ENCODE data around the gene TRIM9. TPM values are rescaled to one million over a fixed set of nuclear protein-coding genes. Genes with fewer than 3 reads are reported as not detected.

The TRIM9 gene
- total and polyA plus RNA-seq, 2 experiments from 2014 or later = 4.4 to 6.2 TPM

GRCh38 chr14:51004801-51005526 is 89.9 kb downstream of the TRIM9 start:
- Mint-ChIP-seq H3K27me3 (ENCODE audit: insufficient read depth, low read depth, poor library complexity) (no peaks in the 10 kb centered on the region), H3K4me1 (no peaks in the 10 kb centered on the region; the same call in 2 of the 3 replicates)

More at GRCh38 chr14:51004801-51005526, 89.9 kb downstream of the TRIM9 start:
- Histone ChIP-seq H3K4me1 (ENCODE audit: insufficient read depth) (no peaks in the 10 kb centered on the region), H2AFZ (no peak overlapping the region), H4K20me1 (replicated peaks; ENCODE audit: insufficient read depth) (no peaks in the 10 kb centered on the region), H3K9me2 (ENCODE audit: insufficient read depth) (no peaks in the 10 kb centered on the region), H3F3A (replicated peaks; ENCODE audit: low read depth) (no peaks in the 10 kb centered on the region), H3K4me3 (no peak overlapping the region), H3K36me3 (ENCODE audit: insufficient read depth) (no peaks in the 10 kb centered on the region), H3K4me2 (no peak overlapping the region), H3K27ac (ENCODE audit: low read depth) (no peak overlapping the region), H3K27me3 (ENCODE audit: insufficient read depth) (no peaks in the 10 kb centered on the region), H3K79me2 (replicated peaks; ENCODE audit: insufficient read depth) (no peaks in the 10 kb centered on the region)
- H3K4me3 Mint-ChIP-seq = no peak overlapping the region
- DNase-seq (ENCODE audit: low spot score) (no peak), ATAC-seq (no peak)
- TF ChIP-seq EZH2phosphoT487 (IDR thresholded peaks at IDR 0.05; ENCODE audit: unreplicated experiment) = no peak
- no peak for TF ChIP-seq ZNF331 (CRISPR knock-in tag; IDR thresholded peaks at IDR 0.05; ENCODE audit: low read depth)
- TF ChIP-seq, protein P1, sequence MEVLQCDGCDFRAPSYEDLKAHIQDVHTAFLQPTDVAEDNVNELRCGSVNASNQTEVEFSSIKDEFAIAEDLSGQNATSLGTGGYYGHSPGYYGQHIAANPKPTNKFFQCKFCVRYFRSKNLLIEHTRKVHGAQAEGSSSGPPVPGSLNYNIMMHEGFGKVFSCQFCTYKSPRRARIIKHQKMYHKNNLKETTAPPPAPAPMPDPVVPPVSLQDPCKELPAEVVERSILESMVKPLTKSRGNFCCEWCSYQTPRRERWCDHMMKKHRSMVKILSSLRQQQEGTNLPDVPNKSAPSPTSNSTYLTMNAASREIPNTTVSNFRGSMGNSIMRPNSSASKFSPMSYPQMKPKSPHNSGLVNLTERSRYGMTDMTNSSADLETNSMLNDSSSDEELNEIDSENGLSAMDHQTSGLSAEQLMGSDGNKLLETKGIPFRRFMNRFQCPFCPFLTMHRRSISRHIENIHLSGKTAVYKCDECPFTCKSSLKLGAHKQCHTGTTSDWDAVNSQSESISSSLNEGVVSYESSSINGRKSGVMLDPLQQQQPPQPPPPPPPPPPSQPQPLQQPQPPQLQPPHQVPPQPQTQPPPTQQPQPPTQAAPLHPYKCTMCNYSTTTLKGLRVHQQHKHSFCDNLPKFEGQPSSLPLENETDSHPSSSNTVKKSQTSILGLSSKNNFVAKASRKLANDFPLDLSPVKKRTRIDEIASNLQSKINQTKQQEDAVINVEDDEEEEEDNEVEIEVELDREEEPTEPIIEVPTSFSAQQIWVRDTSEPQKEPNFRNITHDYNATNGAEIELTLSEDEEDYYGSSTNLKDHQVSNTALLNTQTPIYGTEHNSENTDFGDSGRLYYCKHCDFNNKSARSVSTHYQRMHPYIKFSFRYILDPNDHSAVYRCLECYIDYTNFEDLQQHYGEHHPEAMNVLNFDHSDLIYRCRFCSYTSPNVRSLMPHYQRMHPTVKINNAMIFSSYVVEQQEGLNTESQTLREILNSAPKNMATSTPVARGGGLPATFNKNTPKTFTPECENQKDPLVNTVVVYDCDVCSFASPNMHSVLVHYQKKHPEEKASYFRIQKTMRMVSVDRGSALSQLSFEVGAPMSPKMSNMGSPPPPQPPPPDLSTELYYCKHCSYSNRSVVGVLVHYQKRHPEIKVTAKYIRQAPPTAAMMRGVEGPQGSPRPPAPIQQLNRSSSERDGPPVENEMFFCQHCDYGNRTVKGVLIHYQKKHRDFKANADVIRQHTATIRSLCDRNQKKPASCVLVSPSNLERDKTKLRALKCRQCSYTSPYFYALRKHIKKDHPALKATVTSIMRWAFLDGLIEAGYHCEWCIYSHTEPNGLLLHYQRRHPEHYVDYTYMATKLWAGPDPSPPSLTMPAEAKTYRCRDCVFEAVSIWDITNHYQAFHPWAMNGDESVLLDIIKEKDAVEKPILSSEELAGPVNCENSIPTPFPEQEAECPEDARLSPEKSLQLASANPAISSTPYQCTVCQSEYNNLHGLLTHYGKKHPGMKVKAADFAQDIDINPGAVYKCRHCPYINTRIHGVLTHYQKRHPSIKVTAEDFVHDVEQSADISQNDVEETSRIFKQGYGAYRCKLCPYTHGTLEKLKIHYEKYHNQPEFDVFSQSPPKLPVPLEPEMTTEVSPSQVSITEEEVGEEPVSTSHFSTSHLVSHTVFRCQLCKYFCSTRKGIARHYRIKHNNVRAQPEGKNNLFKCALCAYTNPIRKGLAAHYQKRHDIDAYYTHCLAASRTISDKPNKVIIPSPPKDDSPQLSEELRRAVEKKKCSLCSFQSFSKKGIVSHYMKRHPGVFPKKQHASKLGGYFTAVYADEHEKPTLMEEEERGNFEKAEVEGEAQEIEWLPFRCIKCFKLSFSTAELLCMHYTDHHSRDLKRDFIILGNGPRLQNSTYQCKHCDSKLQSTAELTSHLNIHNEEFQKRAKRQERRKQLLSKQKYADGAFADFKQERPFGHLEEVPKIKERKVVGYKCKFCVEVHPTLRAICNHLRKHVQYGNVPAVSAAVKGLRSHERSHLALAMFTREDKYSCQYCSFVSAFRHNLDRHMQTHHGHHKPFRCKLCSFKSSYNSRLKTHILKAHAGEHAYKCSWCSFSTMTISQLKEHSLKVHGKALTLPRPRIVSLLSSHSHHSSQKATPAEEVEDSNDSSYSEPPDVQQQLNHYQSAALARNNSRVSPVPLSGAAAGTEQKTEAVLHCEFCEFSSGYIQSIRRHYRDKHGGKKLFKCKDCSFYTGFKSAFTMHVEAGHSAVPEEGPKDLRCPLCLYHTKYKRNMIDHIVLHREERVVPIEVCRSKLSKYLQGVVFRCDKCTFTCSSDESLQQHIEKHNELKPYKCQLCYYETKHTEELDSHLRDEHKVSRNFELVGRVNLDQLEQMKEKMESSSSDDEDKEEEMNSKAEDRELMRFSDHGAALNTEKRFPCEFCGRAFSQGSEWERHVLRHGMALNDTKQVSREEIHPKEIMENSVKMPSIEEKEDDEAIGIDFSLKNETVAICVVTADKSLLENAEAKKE (CRISPR knock-in tag; IDR thresholded peaks at IDR 0.05) = no peak
- no peak for TF ChIP-seq ETS1 (IDR thresholded peaks at IDR 0.05)
- TF ChIP-seq POLR2AphosphoS5 (IDR thresholded peaks at IDR 0.05; ENCODE audit: low read depth) = no peak
- TF ChIP-seq CTCF (conservative IDR thresholded peaks at IDR 0.05; ENCODE audit: low read depth in 2 of 2) = no peak
- no peak for TF ChIP-seq JUNB (IDR thresholded peaks at IDR 0.05; ENCODE audit: unreplicated experiment)
- no peak for TF ChIP-seq EZH2 (IDR thresholded peaks at IDR 0.05; ENCODE audit: low read depth, unreplicated experiment)
- no peak for TF ChIP-seq NANOG (IDR thresholded peaks at IDR 0.05; ENCODE audit: borderline replicate concordance)
- no peak for TF ChIP-seq STAT1 (IDR thresholded peaks at IDR 0.05; ENCODE audit: unreplicated experiment)
- no peak for TF ChIP-seq ZNF114 (CRISPR knock-in tag; IDR thresholded peaks at IDR 0.05)
- TF ChIP-seq REST (IDR thresholded peaks at IDR 0.05; ENCODE audit: unreplicated experiment) = no peak
- TF ChIP-seq CREB1 (CRISPR knock-in tag; IDR thresholded peaks at IDR 0.05; ENCODE audit: low read depth) = no peak
- H3K27ac Mint-ChIP-seq = no peak overlapping the region
- no peaks in the 10 kb centered on the region for H3K36me3 Mint-ChIP-seq (ENCODE audit: low read depth)
- no peaks in the 10 kb centered on the region for H3K9me3 Mint-ChIP-seq
